ENCODE results near the gene TMEM79.

DNA sequence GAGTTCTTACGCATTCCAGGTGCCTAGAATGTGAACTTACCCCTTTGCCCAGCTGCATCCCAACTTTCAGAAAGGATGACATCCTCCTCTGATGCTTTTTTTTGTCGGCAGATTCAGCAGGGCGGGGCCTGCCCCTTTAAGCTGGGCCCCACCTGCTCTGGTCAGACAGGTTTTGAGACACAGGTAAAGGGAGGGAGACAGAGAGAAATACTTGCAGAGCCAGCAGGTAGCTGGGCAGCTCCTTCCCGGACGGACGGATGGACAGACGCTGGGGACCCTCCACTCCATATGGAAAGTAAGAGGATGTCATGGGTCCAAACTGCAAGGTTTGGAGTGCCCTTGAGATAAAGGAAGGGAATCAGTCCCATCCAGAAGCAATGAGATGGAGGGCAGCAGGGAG is at the start of gene TMEM79:
- TF ChIP-seq, protein P1, sequence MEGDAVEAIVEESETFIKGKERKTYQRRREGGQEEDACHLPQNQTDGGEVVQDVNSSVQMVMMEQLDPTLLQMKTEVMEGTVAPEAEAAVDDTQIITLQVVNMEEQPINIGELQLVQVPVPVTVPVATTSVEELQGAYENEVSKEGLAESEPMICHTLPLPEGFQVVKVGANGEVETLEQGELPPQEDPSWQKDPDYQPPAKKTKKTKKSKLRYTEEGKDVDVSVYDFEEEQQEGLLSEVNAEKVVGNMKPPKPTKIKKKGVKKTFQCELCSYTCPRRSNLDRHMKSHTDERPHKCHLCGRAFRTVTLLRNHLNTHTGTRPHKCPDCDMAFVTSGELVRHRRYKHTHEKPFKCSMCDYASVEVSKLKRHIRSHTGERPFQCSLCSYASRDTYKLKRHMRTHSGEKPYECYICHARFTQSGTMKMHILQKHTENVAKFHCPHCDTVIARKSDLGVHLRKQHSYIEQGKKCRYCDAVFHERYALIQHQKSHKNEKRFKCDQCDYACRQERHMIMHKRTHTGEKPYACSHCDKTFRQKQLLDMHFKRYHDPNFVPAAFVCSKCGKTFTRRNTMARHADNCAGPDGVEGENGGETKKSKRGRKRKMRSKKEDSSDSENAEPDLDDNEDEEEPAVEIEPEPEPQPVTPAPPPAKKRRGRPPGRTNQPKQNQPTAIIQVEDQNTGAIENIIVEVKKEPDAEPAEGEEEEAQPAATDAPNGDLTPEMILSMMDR (conservative IDR thresholded peaks at IDR 0.05; ENCODE audit: low read depth in 2 of 2): no peak
- TF ChIP-seq POLR2AphosphoS5 (IDR thresholded peaks at IDR 0.05; ENCODE audit: low read depth): no peak
- no peak for TF ChIP-seq EZH2 (IDR thresholded peaks at IDR 0.05; ENCODE audit: low read depth, unreplicated experiment)
- no peak for TF ChIP-seq ZNF331 (CRISPR knock-in tag; IDR thresholded peaks at IDR 0.05; ENCODE audit: low read depth)
- no peak for TF ChIP-seq EZH2phosphoT487 (IDR thresholded peaks at IDR 0.05; ENCODE audit: unreplicated experiment)
- TF ChIP-seq, protein P2, sequence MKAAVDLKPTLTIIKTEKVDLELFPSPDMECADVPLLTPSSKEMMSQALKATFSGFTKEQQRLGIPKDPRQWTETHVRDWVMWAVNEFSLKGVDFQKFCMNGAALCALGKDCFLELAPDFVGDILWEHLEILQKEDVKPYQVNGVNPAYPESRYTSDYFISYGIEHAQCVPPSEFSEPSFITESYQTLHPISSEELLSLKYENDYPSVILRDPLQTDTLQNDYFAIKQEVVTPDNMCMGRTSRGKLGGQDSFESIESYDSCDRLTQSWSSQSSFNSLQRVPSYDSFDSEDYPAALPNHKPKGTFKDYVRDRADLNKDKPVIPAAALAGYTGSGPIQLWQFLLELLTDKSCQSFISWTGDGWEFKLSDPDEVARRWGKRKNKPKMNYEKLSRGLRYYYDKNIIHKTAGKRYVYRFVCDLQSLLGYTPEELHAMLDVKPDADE (IDR thresholded peaks at IDR 0.05): no peak
- TF ChIP-seq JUNB (IDR thresholded peaks at IDR 0.05; ENCODE audit: unreplicated experiment): no peak

Data from GM23338 (cell line).